HUDEP-2 (cell line): Measurements from ENCODE around the gene REPS2.
"Not testable (repeated sequence)": the region's sequence is repeated elsewhere in the genome, so short reads cannot be mapped to it uniquely, and the experiment has no call there.

Experiments used
- DNase-seq, 76 experiments: peaks; one replicate each; lab custom pipeline; 2025; ENCODE audit not compliant: unreplicated experiment in 76 of 76; lab: John Stamatoyannopoulos, UW

Gene REPS2

DNA sequence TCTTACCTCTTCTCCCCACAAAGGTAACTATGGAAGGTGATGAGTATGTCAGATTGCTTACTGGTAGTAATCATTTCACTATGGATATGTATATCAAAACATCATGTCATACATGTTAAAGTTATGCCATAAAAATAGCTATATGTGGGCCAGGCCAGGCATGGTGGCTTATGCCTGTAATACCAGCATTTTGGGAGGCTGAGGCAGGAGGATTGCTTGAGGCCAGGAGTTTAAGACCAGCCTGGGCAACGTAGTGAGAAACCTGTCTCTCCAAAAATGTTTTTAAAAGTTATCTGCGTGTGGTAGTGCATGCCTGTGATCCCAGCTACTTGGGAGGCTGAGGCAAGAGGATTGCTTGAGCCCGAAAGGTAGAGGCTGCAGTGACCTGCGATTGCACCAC lies 16.2 kb downstream of the REPS2 start:
- DNase-seq, result not testable (repeated sequence)

- no peak for DNase-seq
Observed at GRCh38 chrX:16963216-16963615, 16.8 kb downstream of the REPS2 start.

DNA sequence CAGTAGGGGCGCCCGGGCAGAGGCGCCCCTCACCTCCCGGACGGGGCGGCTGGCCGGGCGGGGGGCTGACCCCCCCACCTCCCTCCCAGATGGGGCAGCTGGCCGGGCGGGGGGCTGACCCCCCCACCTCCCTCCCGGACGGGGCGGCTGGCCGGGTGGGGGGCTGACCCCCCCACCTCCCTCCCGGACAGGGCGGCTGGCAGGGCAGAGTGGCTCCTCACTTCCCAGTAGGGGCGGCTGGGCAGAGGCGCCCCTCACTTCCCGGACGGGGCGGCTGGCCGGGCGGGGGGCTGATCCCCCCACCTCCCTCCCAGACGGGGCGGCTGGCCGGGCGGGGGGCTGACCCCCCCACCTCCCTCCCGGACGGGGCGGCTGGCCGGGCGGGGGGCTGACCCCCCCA lies 18.5 kb downstream of the REPS2 start:
- DNase-seq, result not testable (repeated sequence)

DNA sequence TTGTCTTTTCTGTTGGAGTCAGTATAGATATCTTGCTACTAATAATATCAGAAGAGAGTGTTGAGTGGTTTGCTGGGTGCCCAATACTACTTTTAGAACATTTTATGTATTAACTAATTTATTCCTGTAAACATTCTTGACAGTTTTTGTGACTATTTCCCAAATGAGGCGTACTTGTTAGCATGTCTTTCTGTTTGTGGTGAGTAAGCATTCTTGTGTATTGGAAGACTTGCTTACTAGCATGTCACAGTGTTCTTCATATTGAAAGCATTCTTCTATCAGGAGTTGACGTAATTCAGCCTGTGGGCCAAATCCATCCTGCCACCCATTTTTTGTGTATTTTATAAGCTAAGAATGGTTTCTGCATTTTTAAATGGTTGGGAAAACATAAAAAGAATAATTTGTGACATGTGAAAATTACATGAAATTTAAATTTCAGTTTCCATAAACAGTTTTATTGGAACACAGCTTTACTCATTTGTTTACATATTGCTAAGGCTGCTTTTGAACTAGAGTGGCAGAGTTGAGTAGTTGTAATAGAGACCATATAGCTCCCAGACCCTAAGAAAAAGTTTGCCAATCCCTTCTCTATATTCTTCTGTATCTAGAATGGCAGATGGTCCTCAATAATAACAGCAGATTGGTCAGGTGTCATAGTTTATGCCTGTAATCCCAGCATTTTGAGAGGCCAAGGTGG lies 20.4 kb downstream of the REPS2 start:
- DNase-seq, result no peak

DNA sequence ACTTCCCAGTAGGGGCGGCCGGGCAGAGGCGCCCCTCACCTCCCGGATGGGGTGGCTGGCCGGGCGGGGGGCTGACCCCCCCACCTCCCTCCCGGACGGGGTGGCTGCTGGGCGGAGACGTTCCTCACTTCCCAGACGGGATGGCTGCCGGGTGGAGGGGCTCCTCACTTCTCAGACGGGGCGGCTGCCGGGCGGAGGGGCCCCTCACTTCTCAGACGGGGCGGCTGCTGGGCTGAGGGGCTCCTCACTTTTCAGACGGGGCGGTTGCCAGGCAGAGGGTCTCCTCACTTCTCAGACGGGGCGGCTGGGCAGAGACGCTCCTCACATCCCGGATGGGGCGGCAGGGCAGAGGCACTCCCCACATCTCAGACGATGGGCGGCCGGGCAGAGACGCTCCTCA lies 22.3 kb downstream of the REPS2 start:
- DNase-seq, result not testable (repeated sequence)

DNA sequence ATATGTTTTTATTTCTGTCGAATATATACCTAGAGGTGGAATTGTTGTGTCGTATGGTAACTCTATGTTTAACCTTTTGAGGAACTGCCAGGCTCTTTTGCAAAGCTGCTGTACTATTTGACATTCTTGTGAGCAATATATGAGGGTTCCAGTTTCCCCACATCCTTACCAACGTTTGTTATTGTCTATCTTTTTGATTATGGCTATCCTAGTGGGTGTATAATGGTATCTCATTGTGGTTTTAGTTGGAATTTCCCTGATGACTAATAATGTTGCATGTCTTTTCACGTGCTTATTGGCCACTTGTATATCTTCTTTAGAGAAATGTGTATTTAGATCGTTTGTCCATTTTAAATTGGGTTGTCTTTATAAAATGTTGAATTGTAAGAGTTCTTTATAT lies 24.5 kb downstream of the REPS2 start:
- DNase-seq, result peak in 2 of 76 experiments; percentile 4 to 14

- DNase-seq, result no peak
Observed at GRCh38 chrX:16971694-16972093, 25.2 kb downstream of the REPS2 start.

DNA sequence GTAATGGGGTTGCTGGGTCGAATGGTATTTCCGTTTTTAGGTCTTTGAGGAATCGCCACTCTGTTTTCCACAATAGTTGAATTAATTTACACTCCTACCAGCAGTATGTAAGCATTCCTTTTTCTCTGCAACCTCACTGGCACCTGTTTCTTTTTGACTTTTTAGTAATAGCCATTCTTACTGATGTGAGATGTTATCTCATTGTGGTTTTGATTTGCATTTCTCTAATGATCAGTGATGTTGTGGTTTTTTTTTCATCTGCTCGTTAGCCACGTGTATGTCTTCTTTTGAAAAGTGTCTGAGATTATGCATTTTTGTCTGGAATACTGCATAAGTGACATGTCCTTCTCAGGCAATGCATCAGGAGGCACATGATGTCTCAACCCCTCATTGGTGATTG lies 28.8 kb downstream of the REPS2 start:
- DNase-seq, result no peak

- no peak for DNase-seq
Observed at GRCh38 chrX:16977771-16978170, 31.3 kb downstream of the REPS2 start.

GRCh38 chrX:16978193-16978984 lies 31.9 kb downstream of the REPS2 start:
- no peak for DNase-seq

GRCh38 chrX:16979226-16979625 lies 32.8 kb downstream of the REPS2 start:
- DNase-seq, result no peak

- no peak for DNase-seq
Observed at GRCh38 chrX:16981209-16981608, 34.8 kb downstream of the REPS2 start.

DNA sequence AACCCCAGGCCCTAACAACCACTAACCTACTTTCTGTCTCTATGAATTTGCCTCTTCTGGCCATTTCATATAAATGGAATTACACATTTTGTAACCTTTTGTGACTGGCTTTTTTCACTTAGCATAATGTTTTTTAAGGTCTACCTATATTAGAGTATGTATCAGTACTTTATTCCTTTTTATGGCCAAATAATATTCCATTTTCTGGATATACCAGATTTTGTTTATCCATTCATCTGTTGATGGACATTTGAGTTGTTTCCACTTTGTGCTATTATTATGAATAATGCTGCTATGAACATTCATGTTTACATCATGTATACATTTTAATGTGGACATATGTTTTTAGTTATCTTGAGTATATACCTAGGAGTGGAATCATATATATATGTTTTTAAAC lies 35.5 kb downstream of the REPS2 start:
- no peak for DNase-seq

DNA sequence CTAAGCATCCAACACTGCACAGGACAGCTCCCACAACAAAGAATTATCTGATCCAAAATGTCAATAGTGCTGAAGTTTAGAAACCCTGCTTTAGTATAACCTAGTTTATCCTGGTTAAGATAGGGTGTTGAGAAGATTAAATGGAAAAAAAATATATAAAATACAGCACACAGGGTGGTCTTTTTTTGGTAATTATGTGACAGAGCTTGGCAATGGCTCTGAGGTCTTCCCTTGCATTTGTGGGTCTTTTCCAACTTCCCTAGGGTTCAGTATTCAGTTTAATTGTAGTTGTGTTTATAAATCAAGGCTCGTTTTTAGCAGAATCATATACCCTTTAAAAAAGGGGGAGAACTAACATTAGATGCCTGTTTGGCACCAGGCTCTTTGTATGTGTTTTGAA lies 36.6 kb downstream of the REPS2 start:
- DNase-seq, result no peak

DNA sequence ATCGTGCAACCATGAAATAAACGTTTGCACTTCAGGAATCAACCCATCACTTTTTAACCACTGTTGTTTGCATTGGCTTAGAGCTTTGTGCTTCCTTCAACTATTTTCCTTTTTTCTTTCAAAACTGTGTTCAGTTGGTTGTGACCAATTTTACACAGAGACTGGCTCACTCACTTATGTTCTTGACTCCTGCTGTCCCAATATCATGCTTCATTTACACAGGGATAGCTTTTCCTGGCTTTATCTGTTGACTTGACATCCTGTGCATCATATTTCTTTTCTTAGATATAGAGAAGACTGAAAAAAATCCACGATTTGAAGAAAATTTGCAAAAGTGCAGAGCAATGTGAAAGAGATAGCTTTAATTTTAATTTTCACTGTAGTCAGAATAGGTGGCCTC lies 38.8 kb downstream of the REPS2 start:
- no peak for DNase-seq

DNA sequence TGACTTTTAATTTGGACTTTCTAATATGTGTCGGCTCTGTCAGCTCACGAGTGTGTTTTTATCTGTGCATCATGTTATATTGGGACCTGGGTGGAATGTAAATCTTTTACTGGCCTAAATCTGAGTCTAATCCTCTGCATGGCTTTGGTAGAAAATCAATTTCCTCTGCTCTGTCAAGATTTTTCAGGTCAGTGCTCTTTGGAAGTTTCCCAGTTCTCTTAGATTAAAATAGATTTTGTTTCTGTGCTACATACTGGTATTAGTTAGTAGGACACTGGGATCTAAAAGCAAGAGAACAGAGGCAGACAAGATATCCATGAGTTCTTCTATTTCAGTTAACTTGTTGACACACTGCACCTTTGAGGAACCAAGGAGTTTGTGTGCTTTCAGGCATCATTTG lies 39.7 kb downstream of the REPS2 start:
- no peak for DNase-seq

DNA sequence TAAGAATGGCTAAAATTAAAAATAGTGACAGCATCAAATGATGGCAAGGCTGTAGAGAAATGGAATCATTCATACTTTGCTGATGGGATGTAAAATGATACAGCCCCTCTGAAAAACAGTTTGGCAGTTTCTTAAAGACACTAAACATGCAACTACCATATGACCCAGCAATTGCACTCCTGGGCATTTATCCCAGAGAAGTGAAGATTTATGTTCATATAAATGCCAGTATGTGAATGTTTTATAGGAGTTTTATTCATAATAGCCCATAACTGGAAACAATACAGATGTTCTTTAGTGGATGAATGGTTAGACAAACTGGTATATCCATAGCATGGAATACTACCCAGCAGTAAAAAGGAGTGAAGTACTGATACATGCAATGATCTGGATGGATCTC lies 43.3 kb downstream of the REPS2 start:
- DNase-seq, result no peak

DNA sequence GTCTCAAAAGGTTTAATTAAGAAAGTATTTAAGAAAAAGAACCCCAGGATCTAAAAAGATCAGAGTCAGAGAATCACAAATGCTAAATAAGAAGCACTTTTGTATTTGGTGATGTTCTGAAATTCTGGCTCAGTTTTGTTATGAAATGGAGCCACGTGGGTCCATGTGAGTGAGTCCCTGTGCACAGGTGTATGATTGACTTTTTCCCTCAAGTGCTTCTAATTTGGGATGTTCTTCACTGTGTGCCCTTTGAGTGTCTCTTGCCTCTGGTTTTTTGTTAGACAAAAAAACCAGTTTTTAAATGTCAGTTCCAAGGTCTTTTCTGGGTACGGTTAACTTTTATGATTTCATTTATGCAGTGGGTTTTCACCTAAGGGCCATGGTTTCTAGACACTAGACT lies 44.4 kb downstream of the REPS2 start:
- no peak for DNase-seq

DNA sequence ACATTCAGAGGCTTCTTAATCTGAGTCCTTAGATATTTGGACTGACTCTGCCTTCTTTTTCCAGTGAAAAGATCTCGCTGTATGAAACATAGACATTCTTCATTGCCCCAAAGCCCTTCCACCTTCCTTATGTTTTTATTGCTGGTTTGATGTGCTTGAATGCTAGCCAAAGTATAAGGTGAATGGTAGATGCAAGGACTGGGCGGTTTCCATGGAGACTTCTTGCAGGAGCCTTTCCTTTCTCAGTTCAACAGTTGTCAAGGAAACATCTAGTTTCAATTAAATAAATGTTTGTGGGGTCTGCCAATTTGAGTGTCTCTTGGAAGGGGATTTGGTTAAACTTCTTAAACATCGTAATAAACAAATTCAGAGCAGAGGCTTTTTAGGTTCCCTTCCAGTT lies 46.0 kb downstream of the REPS2 start:
- no peak for DNase-seq

DNA sequence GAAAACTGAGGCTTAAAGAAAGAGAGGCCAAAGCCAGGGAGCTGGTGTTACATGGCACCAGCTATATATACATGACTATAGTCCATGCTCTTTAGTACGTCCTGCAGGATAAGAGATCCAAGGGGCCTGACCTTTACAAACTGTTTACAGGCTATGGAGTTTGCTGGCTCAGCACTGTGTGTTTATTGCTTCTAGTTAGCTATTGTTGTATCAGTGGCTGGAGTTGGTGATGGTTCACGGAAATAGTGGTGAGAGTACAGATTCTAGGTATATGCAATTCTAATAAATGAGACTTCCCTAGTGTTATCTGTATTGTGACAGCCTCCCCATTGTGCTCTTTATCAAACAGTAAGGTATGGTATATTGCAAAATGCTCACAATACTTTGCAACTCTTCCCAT lies 46.5 kb downstream of the REPS2 start:
- peak in 2 of 76 experiments; percentile 12 to 18 for DNase-seq

DNA sequence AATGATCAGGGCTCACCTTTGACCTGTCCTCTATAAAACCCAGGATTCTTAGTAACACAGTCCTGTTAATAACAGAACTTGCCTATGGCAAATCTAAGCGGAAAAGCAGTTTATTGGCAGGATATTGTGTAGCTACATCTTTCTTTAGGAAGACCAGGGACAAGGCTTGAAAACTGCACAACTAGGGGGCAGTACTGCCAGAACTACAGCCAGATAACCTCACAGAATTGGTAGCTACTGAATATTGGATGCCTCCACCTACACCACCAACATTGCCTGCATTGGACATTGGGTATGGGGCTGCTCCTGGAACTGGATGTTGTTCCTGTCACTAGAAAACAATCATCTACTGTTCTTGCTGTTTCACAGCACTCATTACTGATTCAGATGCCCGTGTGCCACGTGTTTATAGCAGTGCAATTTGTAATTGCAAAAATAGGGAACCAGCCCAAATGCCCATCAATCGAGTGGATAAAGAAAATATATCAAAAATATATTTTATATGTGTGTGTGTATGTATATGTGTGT lies 47.4 kb downstream of the REPS2 start:
- DNase-seq, result peak in 2 of 76 experiments; percentile 2 to 5

- no peak for DNase-seq
Observed at GRCh38 chrX:16994736-16995135, 48.3 kb downstream of the REPS2 start.
